B cell (primary cell): Measurements from ENCODE around the gene MEAK7. TPM values are rescaled to one million over a fixed set of nuclear protein-coding genes. Genes with fewer than 3 reads are reported as not detected.

ENCODE experiments used
- ATAC-seq: fragments of 200-7000 bp; cut with Tn5 transposase; one replicate; pipeline ENCODE4 v1.10.0; 2021; ENCODE audit warnings: low read depth, mild to moderate bottlenecking, moderate number of reproducible peaks, moderate library complexity
- CTCF ChIA-PET: fragments of 350-600 bp; sonication (Branson Sonifier 250); formaldehyde crosslinking; loops from one replicate; lab custom pipeline; 2021; ENCODE audit warnings: antibody characterized with exemption, inconsistent platforms; lab: Charles Lee
- POLR2A ChIA-PET: fragments of 350-600 bp; sonication (Branson Sonifier 250); formaldehyde crosslinking; loops from one replicate; lab custom pipeline; 2021; ENCODE audit warnings: antibody characterized with exemption; lab: Charles Lee
- DNase-seq: peaks from one replicate; pipeline ENCODE4 v3.0.0; 2013
- H2AFZ ChIP-seq: 2 replicates; pipeline ENCODE4 v1.6.1; 2012; ENCODE audit warnings: mild to moderate bottlenecking, low read depth, low read length; ENCODE audit not compliant: insufficient read depth, poor library complexity, severe bottlenecking
- H3K27ac ChIP-seq, 2 donors: 1 replicate in 1 of 2; 2 replicates in 1 of 2; pipeline ENCODE4 v1.5.1; 2012 to 2013; ENCODE audit warnings: low read length in 2 of 2, mild to moderate bottlenecking in 2 of 2, moderate library complexity in 1 of 2
- H3K27me3 ChIP-seq, 4 experiments: fragments of 200-600 bp in 1 of 4; sonication (generic) in 1 of 4; replicated peaks in 1 of 4; 1 replicate in 2 of 4; 2 replicates in 2 of 4; pipeline versions ENCODE4 v1.6.1 to v1.7.0; 2013 to 2016; ENCODE audit warnings: low read length in 3 of 4, mild to moderate bottlenecking in 2 of 4, mixed read lengths in 1 of 4, moderate library complexity in 1 of 4; ENCODE audit not compliant: insufficient read depth in 4 of 4, control insufficient read depth in 3 of 4; ENCODE audit errors: control extremely low read depth in 1 of 4
- H3K36me3 ChIP-seq, 2 experiments: replicated peaks in 1 of 2; 1 replicate in 1 of 2; 2 replicates in 1 of 2; pipeline versions ENCODE4 v1.6.1 to v1.7.1; 2013; ENCODE audit warnings: low read length in 1 of 2; ENCODE audit not compliant: insufficient read depth in 2 of 2, control insufficient read depth in 1 of 2; ENCODE audit errors: control extremely low read depth in 1 of 2, extremely low read depth in 1 of 2
- H3K4me1 ChIP-seq, 2 donors: fragments of 200-600 bp in 1 of 2; sonication (generic) in 1 of 2; 1 replicate in 1 of 2; 2 replicates in 1 of 2; pipeline versions ENCODE4 v1.5.1 to v1.6.1; 2013 to 2017; ENCODE audit warnings: low read length in 2 of 2; ENCODE audit not compliant: control insufficient read depth in 2 of 2, insufficient read depth in 2 of 2
- H3K4me2 ChIP-seq: replicated peaks from 2 replicates; pipeline ENCODE3; 2012; ENCODE audit warnings: mild to moderate bottlenecking, low read depth, low read length; ENCODE audit not compliant: poor library complexity, severe bottlenecking
- H3K4me3 ChIP-seq, 5 experiments: fragments of 200-600 bp in 1 of 5; sonication (generic) in 1 of 5; 1 replicate in 3 of 5; 2 replicates in 2 of 5; pipeline versions ENCODE4 v1.5.1 to v1.7.0; 2011 to 2016; ENCODE audit warnings: low read length in 4 of 5, mild to moderate bottlenecking in 4 of 5, low read depth in 2 of 5, control low read depth in 1 of 5, moderate library complexity in 1 of 5; ENCODE audit not compliant: insufficient read depth in 1 of 5; ENCODE audit errors: control extremely low read depth in 1 of 5, extremely low read depth in 1 of 5
- H3K79me2 ChIP-seq: fragments of 200-600 bp; sonication (generic); one replicate; pipeline ENCODE4 v1.6.0; 2016; ENCODE audit warnings: low read length; ENCODE audit not compliant: control insufficient read depth, insufficient read depth
- H3K9ac ChIP-seq: fragments of 200-600 bp; sonication (generic); 2 replicates; pipeline ENCODE4 v1.6.1; 2017; ENCODE audit warnings: mild to moderate bottlenecking, low read length, moderate library complexity
- H3K9me3 ChIP-seq, 3 donors: one replicate each; pipeline versions ENCODE4 v1.6.1 to v1.7.1; 2013; ENCODE audit warnings: low read length in 2 of 3; ENCODE audit not compliant: control insufficient read depth in 2 of 3, insufficient read depth in 1 of 3; ENCODE audit errors: control extremely low read depth in 1 of 3
- H4K20me1 ChIP-seq: 2 replicates; pipeline ENCODE4 v1.6.0; 2012; ENCODE audit warnings: mild to moderate bottlenecking, low read length; ENCODE audit not compliant: insufficient read depth, control insufficient read depth, poor library complexity, severe bottlenecking
- H3K27ac Mint-ChIP-seq: one replicate; pipeline ENCODE4 v1.8.0; 2021; ENCODE audit warnings: mixed read lengths
- H3K27me3 Mint-ChIP-seq: one replicate; pipeline ENCODE4 v1.8.0; 2021; ENCODE audit warnings: mixed read lengths
- H3K4me1 Mint-ChIP-seq: one replicate; pipeline ENCODE4 v1.8.0; 2021; ENCODE audit warnings: mixed read lengths
- H3K4me3 Mint-ChIP-seq: one replicate; pipeline ENCODE4 v1.8.0; 2021; ENCODE audit warnings: mixed read lengths
- H3K9me3 Mint-ChIP-seq: one replicate; pipeline ENCODE4 v1.8.0; 2022; ENCODE audit warnings: mixed read lengths; ENCODE audit not compliant: insufficient read depth
- CTCF ChIP-seq: fragments of 200-600 bp; IDR thresholded peaks from one replicate; pipeline ENCODE4 v1.8.0; 2022; ENCODE audit warnings: antibody characterized with exemption, mild to moderate bottlenecking
- EZH2 ChIP-seq: IDR thresholded peaks from 2 replicates; pipeline ENCODE4 v1.6.1; 2012; ENCODE audit warnings: borderline replicate concordance, low read depth, mild to moderate bottlenecking, moderate library complexity, low read length; ENCODE audit not compliant: insufficient read depth, poor library complexity, severe bottlenecking
- WGBS: methylation state at CpG from one replicate; pipeline ENCODE4 v1.1.5; 2013; ENCODE audit warnings: missing lambda C conversion rate; ENCODE audit not compliant: insufficient coverage; 5-methylcytosine and 5-hydroxymethylcytosine counted together
- intact Hi-C: fragments of 100-400 bp; cut with micrococcal nuclease; formaldehyde crosslinking; loops from one replicate; pipeline ENCODE4 v1.10.0; 2022
- polyA plus RNA-seq: library from polyadenylated mRNA; depleted of rRNA; stranded (reverse); fragments of >200 nt; gene quantifications from 2 replicates; pipeline ENCODE4 v1.2.3, GENCODE V29; 2012
- total RNA-seq, 2 donors: library from RNA; stranded (reverse); fragments of 120-200 nt in 1 of 2; gene quantifications; 1 replicate in 1 of 2; 2 replicates in 1 of 2; pipeline versions ENCODE4 v1.2.3 to v1.2.4, GENCODE V29; 2013 to 2022

The MEAK7 gene
- total and polyA plus RNA-seq, 2 donors (not counting 1 experiment from before 2014, with no cell fraction given) = 3.9 to 19.3 TPM

DNA sequence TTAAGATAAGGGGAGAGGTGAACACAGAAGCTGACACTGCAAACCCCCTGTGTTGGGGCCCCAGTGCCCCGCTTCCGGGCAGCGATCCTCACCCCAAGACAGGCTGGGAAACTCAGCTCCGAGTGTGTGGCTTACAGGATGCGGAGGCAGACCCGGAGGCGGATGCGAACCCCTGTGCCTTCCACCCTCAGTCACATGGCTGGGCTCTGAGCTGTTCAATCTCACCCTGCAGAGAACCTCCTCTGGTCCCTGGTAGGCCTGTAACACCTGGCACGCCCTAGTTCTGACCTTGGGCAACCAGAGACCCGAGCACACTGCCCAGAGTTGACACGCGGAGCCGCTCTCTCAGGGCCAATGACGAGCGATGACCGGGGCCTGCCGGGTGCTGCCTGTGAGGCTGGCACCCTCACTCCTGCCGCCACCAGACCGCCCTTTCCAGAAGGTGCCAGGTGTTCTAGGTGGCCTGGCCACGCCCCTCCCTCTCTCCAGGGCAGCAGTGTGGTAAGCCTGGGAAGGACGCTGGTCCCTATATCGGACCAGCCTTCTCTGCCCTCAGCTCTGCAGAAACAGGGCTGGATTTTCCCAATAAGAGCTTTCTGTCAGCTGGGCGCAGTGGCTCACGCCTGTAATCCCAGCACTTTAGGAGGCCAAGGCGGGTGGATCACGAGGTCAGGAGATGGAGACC lies 23.3 kb downstream of the MEAK7 start:
- Histone ChIP-seq H3K4me2 (no peak overlapping the region), H3K27ac (no peak overlapping the region), H3K9ac (no peak overlapping the region), H3K4me3 (no peak overlapping the region), H3K4me1 (no peaks in the 10 kb centered on the region), H2AFZ (no peak overlapping the region), H3K79me2 (no peaks in the 10 kb centered on the region), H3K27me3 (no peaks in the 10 kb centered on the region), H4K20me1 (no peaks in the 10 kb centered on the region), H3K9me3 (no peaks in the 10 kb centered on the region), H3K36me3 (peaks cover 0 to 2% of the 10 kb centered on the region in 2 experiments)
- Mint-ChIP-seq H3K27me3 (no peaks in the 10 kb centered on the region), H3K4me3 (no peak overlapping the region), H3K27ac (no peak overlapping the region), H3K9me3 (no peaks in the 10 kb centered on the region), H3K4me1 (no peaks in the 10 kb centered on the region)
- intact Hi-C loops = no loop called here
- ChIA-PET CTCF (no interaction called here), POLR2A (no interaction called here)
- no peak for ATAC-seq
- no peak for DNase-seq
- TF ChIP-seq CTCF (no peak), EZH2 (no peak)
- WGBS = 97% methylated on average over 23 of the region's 26 CpGs

GRCh38 chr16:84479716-84480450 lies 24.6 kb downstream of the MEAK7 start:
- intact Hi-C loops = no loop called here
- Mint-ChIP-seq H3K4me3 (no peak overlapping the region), H3K9me3 (no peaks in the 10 kb centered on the region), H3K27me3 (no peaks in the 10 kb centered on the region), H3K4me1 (no peaks in the 10 kb centered on the region), H3K27ac (no peak overlapping the region)
- Histone ChIP-seq H3K4me2 (no peak overlapping the region), H3K9me3 (no peaks in the 10 kb centered on the region), H3K79me2 (no peaks in the 10 kb centered on the region), H2AFZ (no peak overlapping the region), H3K9ac (no peak overlapping the region), H3K27ac (no peak overlapping the region), H3K4me1 (no peaks in the 10 kb centered on the region), H3K36me3 (peaks cover 0 to under 1% of the 10 kb centered on the region in 2 experiments), H4K20me1 (no peaks in the 10 kb centered on the region), H3K27me3 (no peaks in the 10 kb centered on the region), H3K4me3 (no peak overlapping the region)
- CTCF ChIA-PET = no interaction called here
- no peak for ATAC-seq
- WGBS = 95% methylated on average over 16 of the region's 16 CpGs
- TF ChIP-seq CTCF = no peak
- no peak for TF ChIP-seq EZH2
- DNase-seq = no peak
- POLR2A ChIA-PET = no interaction called here
